ENCODE data around the gene RNF157.

The RNF157 gene

GRCh38 chr17:76240461-76241203 lies at the start of gene RNF157:
RNF157 (minus strand) TSS chr17:76240493; CDS start chr17:76240240, 253 bp downstream.
- Mint-ChIP-seq H3K36me3 (ENCODE audit: low read depth) (peaks cover 24% of the 10 kb centered on the region), H3K9me3 (no peaks in the 10 kb centered on the region), H3K27me3 (ENCODE audit: low read depth) (peaks cover 5% of the 10 kb centered on the region), H3K4me1 (ENCODE audit: low read depth) (peaks cover 56% of the 10 kb centered on the region), H3K4me3 (peak within 1 kb of the TSS; percentile 95), H3K27ac (peak within 1 kb of the TSS; percentile 94)
- DNase-seq (ENCODE audit: low spot score): peak; percentile 71

GRCh38 chr17:76281573-76282371 lies 41.5 kb upstream of the RNF157 start:
- DNase-seq (ENCODE audit: low spot score): no peak
- Mint-ChIP-seq H3K4me3 (no peak overlapping the region), H3K36me3 (ENCODE audit: low read depth) (no peaks in the 10 kb centered on the region), H3K27ac (no peak overlapping the region), H3K9me3 (no peaks in the 10 kb centered on the region), H3K27me3 (ENCODE audit: low read depth) (no peaks in the 10 kb centered on the region), H3K4me1 (ENCODE audit: low read depth) (no peaks in the 10 kb centered on the region)

GRCh38 chr17:76280650-76281049 lies 40.4 kb upstream of the RNF157 start:
- Mint-ChIP-seq H3K27me3 (ENCODE audit: low read depth) (no peaks in the 10 kb centered on the region), H3K36me3 (ENCODE audit: low read depth) (no peaks in the 10 kb centered on the region), H3K9me3 (no peaks in the 10 kb centered on the region), H3K27ac (no peak overlapping the region), H3K4me1 (ENCODE audit: low read depth) (no peaks in the 10 kb centered on the region), H3K4me3 (no peak overlapping the region)
- DNase-seq (ENCODE audit: low spot score): no peak

GRCh38 chr17:76279742-76280287 lies 39.5 kb upstream of the RNF157 start:
- no peak overlapping the region for H3K4me3 Mint-ChIP-seq
- H3K27ac Mint-ChIP-seq: no peak overlapping the region
- H3K27me3 Mint-ChIP-seq (ENCODE audit: low read depth): no peaks in the 10 kb centered on the region
- peaks cover 1% of the 10 kb centered on the region for H3K4me1 Mint-ChIP-seq (ENCODE audit: low read depth)
- no peaks in the 10 kb centered on the region for H3K36me3 Mint-ChIP-seq (ENCODE audit: low read depth)
- DNase-seq (ENCODE audit: low spot score): no peak
- H3K9me3 Mint-ChIP-seq: no peaks in the 10 kb centered on the region

GRCh38 chr17:76278952-76279741 lies 38.9 kb upstream of the RNF157 start:
- peaks cover 2% of the 10 kb centered on the region for H3K4me1 Mint-ChIP-seq (ENCODE audit: low read depth)
- peak; percentile 79 for DNase-seq (ENCODE audit: low spot score)
- H3K27me3 Mint-ChIP-seq (ENCODE audit: low read depth): no peaks in the 10 kb centered on the region
- H3K4me3 Mint-ChIP-seq: no peak overlapping the region
- H3K9me3 Mint-ChIP-seq: no peaks in the 10 kb centered on the region
- H3K36me3 Mint-ChIP-seq (ENCODE audit: low read depth): no peaks in the 10 kb centered on the region
- H3K27ac Mint-ChIP-seq: no peak overlapping the region

- H3K27ac Mint-ChIP-seq: no peak overlapping the region
- no peak for DNase-seq (ENCODE audit: low spot score)
- no peaks in the 10 kb centered on the region for H3K27me3 Mint-ChIP-seq (ENCODE audit: low read depth)
- no peak overlapping the region for H3K4me3 Mint-ChIP-seq
- peaks cover 3% of the 10 kb centered on the region for H3K4me1 Mint-ChIP-seq (ENCODE audit: low read depth)
- no peaks in the 10 kb centered on the region for H3K36me3 Mint-ChIP-seq (ENCODE audit: low read depth)
- no peaks in the 10 kb centered on the region for H3K9me3 Mint-ChIP-seq
These were observed 38.1 kb upstream of the RNF157 start for GRCh38 chr17:76278268-76278908.

GRCh38 chr17:76277300-76278267 lies 37.3 kb upstream of the RNF157 start:
- H3K27me3 Mint-ChIP-seq (ENCODE audit: low read depth): no peaks in the 10 kb centered on the region
- H3K27ac Mint-ChIP-seq: peak overlapping the region; percentile 70
- no peak overlapping the region for H3K4me3 Mint-ChIP-seq
- peaks cover 1% of the 10 kb centered on the region for H3K36me3 Mint-ChIP-seq (ENCODE audit: low read depth)
- H3K4me1 Mint-ChIP-seq (ENCODE audit: low read depth): peaks cover 9% of the 10 kb centered on the region
- no peaks in the 10 kb centered on the region for H3K9me3 Mint-ChIP-seq
- DNase-seq (ENCODE audit: low spot score): no peak

- no peak for DNase-seq (ENCODE audit: low spot score)
- H3K27ac Mint-ChIP-seq: peak overlapping the region; percentile 70
- H3K36me3 Mint-ChIP-seq (ENCODE audit: low read depth): peaks cover 2% of the 10 kb centered on the region
- no peaks in the 10 kb centered on the region for H3K27me3 Mint-ChIP-seq (ENCODE audit: low read depth)
- no peaks in the 10 kb centered on the region for H3K9me3 Mint-ChIP-seq
- peaks cover 9% of the 10 kb centered on the region for H3K4me1 Mint-ChIP-seq (ENCODE audit: low read depth)
- no peak overlapping the region for H3K4me3 Mint-ChIP-seq
These were observed 36.4 kb upstream of the RNF157 start for GRCh38 chr17:76276461-76277299.

- no peaks in the 10 kb centered on the region for H3K9me3 Mint-ChIP-seq
- peaks cover 9% of the 10 kb centered on the region for H3K36me3 Mint-ChIP-seq (ENCODE audit: low read depth)
- no peak for DNase-seq (ENCODE audit: low spot score)
- peak overlapping the region; percentile 24 for H3K27ac Mint-ChIP-seq
- H3K4me3 Mint-ChIP-seq: no peak overlapping the region
- H3K4me1 Mint-ChIP-seq (ENCODE audit: low read depth): peaks cover 14% of the 10 kb centered on the region
- no peaks in the 10 kb centered on the region for H3K27me3 Mint-ChIP-seq (ENCODE audit: low read depth)
These were observed 35.8 kb upstream of the RNF157 start for GRCh38 chr17:76276069-76276431.

- H3K4me1 Mint-ChIP-seq (ENCODE audit: low read depth): peaks cover 17% of the 10 kb centered on the region
- peaks cover 13% of the 10 kb centered on the region for H3K36me3 Mint-ChIP-seq (ENCODE audit: low read depth)
- H3K9me3 Mint-ChIP-seq: no peaks in the 10 kb centered on the region
- no peak overlapping the region for H3K4me3 Mint-ChIP-seq
- no peaks in the 10 kb centered on the region for H3K27me3 Mint-ChIP-seq (ENCODE audit: low read depth)
- no peak overlapping the region for H3K27ac Mint-ChIP-seq
- DNase-seq (ENCODE audit: low spot score): no peak
These were observed 35.2 kb upstream of the RNF157 start for GRCh38 chr17:76275382-76276068.

- no peaks in the 10 kb centered on the region for H3K9me3 Mint-ChIP-seq
- H3K36me3 Mint-ChIP-seq (ENCODE audit: low read depth): peaks cover 21% of the 10 kb centered on the region
- no peaks in the 10 kb centered on the region for H3K27me3 Mint-ChIP-seq (ENCODE audit: low read depth)
- peak overlapping the region; percentile 58 for H3K27ac Mint-ChIP-seq
- no peak for DNase-seq (ENCODE audit: low spot score)
- H3K4me3 Mint-ChIP-seq: no peak overlapping the region
- peaks cover 22% of the 10 kb centered on the region for H3K4me1 Mint-ChIP-seq (ENCODE audit: low read depth)
These were observed 34.0 kb upstream of the RNF157 start for GRCh38 chr17:76274112-76274956.
